SJSA1 (cell line): Measurements from ENCODE around the gene FCGR2B. TPM values are rescaled to one million over a fixed set of nuclear protein-coding genes. Genes with fewer than 3 reads are reported as not detected.
A peak's percentile ranks its signal among the peaks of the same experiment; 100 is the strongest.
"Not testable (repeated sequence)": the region's sequence is repeated elsewhere in the genome, so short reads cannot be mapped to it uniquely, and the experiment has no call there.

ENCODE experiments used
- DNase-seq, 2 experiments: peaks; one replicate each; pipeline ENCODE4 v3.0.0-alpha.2; 2015 to 2020; ENCODE audit warnings: low spot score in 2 of 2, low read depth in 1 of 2
- H3K27ac ChIP-seq: fragments of 250-450 bp; sonication (Bioruptor Pico); 2 replicates; pipeline ENCODE4 v1.5.1; 2020; ENCODE audit warnings: mild to moderate bottlenecking, moderate library complexity
- H3K27me3 ChIP-seq: fragments of 250-450 bp; sonication (Bioruptor Pico); replicated peaks from 2 replicates; pipeline ENCODE4 v1.5.1; 2020; ENCODE audit warnings: mild to moderate bottlenecking, moderate library complexity
- H3K36me3 ChIP-seq: fragments of 250-450 bp; sonication (Bioruptor Pico); 2 replicates; pipeline ENCODE4 v1.5.1; 2020; ENCODE audit warnings: mild to moderate bottlenecking
- H3K4me1 ChIP-seq: fragments of 250-450 bp; sonication (Bioruptor Pico); replicated peaks from 2 replicates; pipeline ENCODE4 v1.6.1; 2021; ENCODE audit warnings: mild to moderate bottlenecking
- H3K4me3 ChIP-seq: fragments of 250-450 bp; sonication (Bioruptor Pico); 2 replicates; pipeline ENCODE4 v1.5.1; 2020; ENCODE audit warnings: mild to moderate bottlenecking
- H3K9me3 ChIP-seq: fragments of 250-450 bp; sonication (Bioruptor Pico); replicated peaks from 2 replicates; pipeline ENCODE4 v1.5.1; 2020; ENCODE audit warnings: mild to moderate bottlenecking
- total RNA-seq: library from RNA; depleted of rRNA; stranded (reverse); fragments of >200 nt; shearing (Covaris generic); gene quantifications from 2 replicates; pipeline ENCODE4 v1.2.3, GENCODE V29; 2014; rRNA removed

The FCGR2B gene
- total RNA-seq, 1 experiment from 2014 or later, result not detected

GRCh38 chr1:161725258-161725907 lies 62.4 kb downstream of the FCGR2B start:
- not testable (repeated sequence) for DNase-seq, H3K27ac ChIP-seq, H3K9me3 ChIP-seq, H3K36me3 ChIP-seq, H3K27me3 ChIP-seq
- H3K4me1 ChIP-seq, result peaks cover 44% of the 10 kb centered on the region
- peak overlapping the region; percentile 87 for H3K4me3 ChIP-seq

- DNase-seq, result peak; percentile 55 to 63
- Histone ChIP-seq H3K9me3 (no peaks in the 10 kb centered on the region), H3K27ac (peak overlapping the region; percentile 46; the same call in 1 of the 2 replicates)
These were observed 63.0 kb downstream of the FCGR2B start for GRCh38 chr1:161725908-161726472.

DNA sequence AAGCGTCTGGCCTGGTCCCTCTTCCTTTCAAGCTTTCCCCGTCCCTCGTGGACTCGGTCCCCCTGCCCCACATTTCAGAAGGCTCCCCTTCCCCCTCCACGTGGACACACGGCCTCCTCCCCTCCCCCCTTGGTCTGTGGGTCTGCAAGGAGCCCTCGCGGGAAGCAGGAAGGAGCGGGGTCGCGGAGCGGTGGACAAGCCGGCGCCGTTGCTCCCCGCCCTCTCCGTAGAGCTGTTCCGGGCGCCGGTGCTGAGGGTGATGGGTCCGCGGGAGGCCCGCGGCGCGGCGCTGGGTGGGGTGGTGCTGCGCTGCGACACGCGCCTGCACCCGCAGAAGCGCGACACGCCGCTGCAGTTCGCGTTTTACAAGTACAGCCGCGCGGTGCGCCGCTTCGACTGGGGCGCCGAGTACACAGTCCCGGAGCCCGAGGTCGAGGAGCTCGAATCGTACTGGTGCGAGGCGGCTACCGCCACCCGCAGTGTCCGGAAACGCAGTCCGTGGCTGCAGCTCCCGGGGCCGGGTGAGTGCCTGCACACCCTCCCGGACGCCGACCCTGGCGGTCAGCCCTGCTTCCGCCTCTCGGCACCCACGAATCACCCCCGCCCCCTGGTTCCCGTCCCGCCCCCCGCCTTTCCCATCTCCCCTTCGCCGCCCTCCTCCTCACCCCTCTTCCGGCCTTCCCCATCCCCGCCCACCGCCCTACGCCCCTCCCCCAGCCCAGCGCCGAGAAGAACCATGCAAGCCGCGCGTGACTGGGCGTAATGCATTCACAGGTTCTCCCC lies 63.7 kb downstream of the FCGR2B start:
- Histone ChIP-seq H3K27ac (peak overlapping the region; percentile 72), H3K4me1 (peaks cover 44% of the 10 kb centered on the region), H3K4me3 (peak overlapping the region; percentile 87), H3K9me3 (no peaks in the 10 kb centered on the region), H3K36me3 (0 out of 2 replicates have a peak, but pooled peaks cover 2% of the 10 kb centered on the region), H3K27me3 (no peaks in the 10 kb centered on the region)
- peak; percentile 64 to 87 for DNase-seq

More at GRCh38 chr1:161725908-161726472, 63.0 kb downstream of the FCGR2B start:
- Histone ChIP-seq H3K4me1 (peaks cover 49% of the 10 kb centered on the region), H3K4me3 (peak overlapping the region; percentile 87), H3K36me3 (0 out of 2 replicates have a peak, but pooled peaks cover 2% of the 10 kb centered on the region), H3K27me3 (no peaks in the 10 kb centered on the region)

GRCh38 chr1:161727256-161727924 lies 64.4 kb downstream of the FCGR2B start:
- H3K4me1 ChIP-seq, result peaks cover 36% of the 10 kb centered on the region
- H3K27ac ChIP-seq, result peak overlapping the region; percentile 72

More at GRCh38 chr1:161727256-161727924, 64.4 kb downstream of the FCGR2B start:
- Histone ChIP-seq H3K9me3 (no peaks in the 10 kb centered on the region), H3K36me3 (0 out of 2 replicates have a peak, but pooled peaks cover 2% of the 10 kb centered on the region), H3K27me3 (no peaks in the 10 kb centered on the region), H3K4me3 (peak overlapping the region; percentile 87)
- DNase-seq, result peak; percentile 61 to 71

Other genes starting within 250 kb of the FCGR2B start
- 0.18 and 0.28 TPM in 2 replicates for gene FCGR2A, start 157.7 kb upstream of the FCGR2B start, total RNA-seq
- 0.06 and 0.18 TPM in 2 replicates for gene HSPA6, start 138.6 kb upstream of the FCGR2B start, total RNA-seq
- not detected in 2 replicates for gene FCGR3A, start 113.3 kb upstream of the FCGR2B start, total RNA-seq
- not detected in 2 replicates for gene FCGR3B, start 32.0 kb upstream of the FCGR2B start, total RNA-seq
- gene FCRLA, start 44.1 kb downstream of the FCGR2B start, total RNA-seq, result 0.29 TPM in 1 of 2 replicates, not detected in the other
- gene FCRLB, start 58.4 kb downstream of the FCGR2B start, total RNA-seq, result 1.3 and 2.7 TPM in 2 replicates
- gene DUSP12, start 86.6 kb downstream of the FCGR2B start, total RNA-seq, result 50.7 and 57.9 TPM in 2 replicates
- 22.8 and 30.6 TPM in 2 replicates for gene ATF6, start 103.2 kb downstream of the FCGR2B start, total RNA-seq